ENCODE results near the gene SOAT1.

DNA sequence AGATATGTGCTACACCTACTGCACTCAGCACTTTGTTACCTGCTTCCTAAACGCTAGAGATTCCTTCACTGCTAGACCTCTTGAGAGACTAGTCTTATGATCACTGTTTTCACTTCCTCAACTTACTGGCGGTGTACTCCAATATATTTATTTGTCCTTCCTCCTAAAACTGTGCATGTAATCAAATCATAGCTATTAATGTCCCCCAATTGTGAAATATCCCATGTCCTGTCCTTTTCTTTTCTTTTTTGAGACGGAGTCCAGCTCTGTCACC is 3.4 kb downstream of the SOAT1 start:
- TF ChIP-seq, protein P1, sequence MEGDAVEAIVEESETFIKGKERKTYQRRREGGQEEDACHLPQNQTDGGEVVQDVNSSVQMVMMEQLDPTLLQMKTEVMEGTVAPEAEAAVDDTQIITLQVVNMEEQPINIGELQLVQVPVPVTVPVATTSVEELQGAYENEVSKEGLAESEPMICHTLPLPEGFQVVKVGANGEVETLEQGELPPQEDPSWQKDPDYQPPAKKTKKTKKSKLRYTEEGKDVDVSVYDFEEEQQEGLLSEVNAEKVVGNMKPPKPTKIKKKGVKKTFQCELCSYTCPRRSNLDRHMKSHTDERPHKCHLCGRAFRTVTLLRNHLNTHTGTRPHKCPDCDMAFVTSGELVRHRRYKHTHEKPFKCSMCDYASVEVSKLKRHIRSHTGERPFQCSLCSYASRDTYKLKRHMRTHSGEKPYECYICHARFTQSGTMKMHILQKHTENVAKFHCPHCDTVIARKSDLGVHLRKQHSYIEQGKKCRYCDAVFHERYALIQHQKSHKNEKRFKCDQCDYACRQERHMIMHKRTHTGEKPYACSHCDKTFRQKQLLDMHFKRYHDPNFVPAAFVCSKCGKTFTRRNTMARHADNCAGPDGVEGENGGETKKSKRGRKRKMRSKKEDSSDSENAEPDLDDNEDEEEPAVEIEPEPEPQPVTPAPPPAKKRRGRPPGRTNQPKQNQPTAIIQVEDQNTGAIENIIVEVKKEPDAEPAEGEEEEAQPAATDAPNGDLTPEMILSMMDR (IDR thresholded peaks at IDR 0.05; ENCODE audit: poor library complexity), result no peak
- TF ChIP-seq EZH2 (IDR thresholded peaks at IDR 0.05; ENCODE audit: borderline replicate concordance) (no peak), EZH2phosphoT487 (IDR thresholded peaks at IDR 0.05; ENCODE audit: low read depth, severe bottlenecking, unreplicated experiment) (no peak)

Measured in hepatocyte (in vitro differentiated cells).